Loucy (cell line): ENCODE measurements around the gene SPAG6.
"Not testable (repeated sequence)": the region's sequence is repeated elsewhere in the genome, so short reads cannot be mapped to it uniquely, and the experiment has no call there.

Experiments used
- H2AFZ ChIP-seq: fragments of 200-600 bp; sonication (generic); 2 replicates; pipeline ENCODE4 v1.6.0; 2016; ENCODE audit warnings: antibody characterized with exemption, mild to moderate bottlenecking, low read length, moderate library complexity
- H3F3A ChIP-seq: fragments of 200-600 bp; 2 replicates; pipeline ENCODE4 v1.6.0; 2016; ENCODE audit warnings: antibody characterized with exemption, low read depth, mild to moderate bottlenecking
- H3K27me3 ChIP-seq: fragments of 200-600 bp; sonication (generic); 2 replicates; pipeline ENCODE4 v1.6.1; 2014; ENCODE audit warnings: low read length, mild to moderate bottlenecking; ENCODE audit not compliant: insufficient read depth, poor library complexity, severe bottlenecking
- H3K36me3 ChIP-seq: fragments of 200-600 bp; sonication (generic); 2 replicates; pipeline ENCODE4 v1.6.1; 2016; ENCODE audit warnings: low read length; ENCODE audit not compliant: insufficient read depth
- H3K4me1 ChIP-seq: fragments of 200-600 bp; sonication (generic); 2 replicates; pipeline ENCODE4 v1.5.1; 2014; ENCODE audit warnings: low read length, mild to moderate bottlenecking; ENCODE audit not compliant: insufficient read depth, poor library complexity, severe bottlenecking
- H3K4me2 ChIP-seq: fragments of 200-600 bp; sonication (generic); 2 replicates; pipeline ENCODE4 v1.6.0; 2014; ENCODE audit warnings: antibody characterized with exemption, low read length, low read depth, mild to moderate bottlenecking; ENCODE audit not compliant: poor library complexity, severe bottlenecking
- H3K4me3 ChIP-seq: fragments of 200-600 bp; sonication (generic); 2 replicates; pipeline ENCODE4 v1.5.1; 2014; ENCODE audit warnings: low read length, mild to moderate bottlenecking, mixed read lengths; ENCODE audit not compliant: poor library complexity, severe bottlenecking
- H3K79me2 ChIP-seq: fragments of 200-600 bp; sonication (generic); 2 replicates; pipeline ENCODE4 v1.6.1; 2014; ENCODE audit warnings: low read length; ENCODE audit not compliant: insufficient read depth
- H3K9ac ChIP-seq: fragments of 200-600 bp; sonication (generic); 2 replicates; pipeline ENCODE4 v1.6.0; 2014; ENCODE audit warnings: mild to moderate bottlenecking, low read depth, low read length, moderate library complexity; ENCODE audit not compliant: poor library complexity, severe bottlenecking
- H3K9me2 ChIP-seq: fragments of 200-600 bp; sonication (generic); replicated peaks from 2 replicates; pipeline ENCODE4 v1.6.1; 2016; ENCODE audit warnings: low read depth, low read length, mixed read lengths
- H3K9me3 ChIP-seq: fragments of 200-600 bp; sonication (generic); 2 replicates; pipeline ENCODE4 v1.6.1; 2014; ENCODE audit warnings: mild to moderate bottlenecking, antibody characterized with exemption, low read length, low read depth; ENCODE audit not compliant: insufficient read depth
- H4K20me1 ChIP-seq: fragments of 200-600 bp; sonication (generic); 2 replicates; pipeline ENCODE4 v1.6.0; 2014; ENCODE audit warnings: antibody characterized with exemption, low read length, mild to moderate bottlenecking; ENCODE audit not compliant: insufficient read depth, poor library complexity, severe bottlenecking
- EZH2phosphoT487 ChIP-seq: fragments of 200-600 bp; IDR thresholded peaks from 2 replicates; pipeline ENCODE4 v1.6.1; 2018; ENCODE audit warnings: antibody characterized with exemption, mild to moderate bottlenecking, moderate library complexity, borderline replicate concordance
- TF ChIP-seq, protein P1 (sequence below): fragments of 200-600 bp; sonication (generic); conservative IDR thresholded peaks from 2 replicates; pipeline ENCODE4 v1.5.1; 2014; ENCODE audit warnings: mild to moderate bottlenecking, antibody characterized with exemption, low read length

The SPAG6 gene

DNA sequence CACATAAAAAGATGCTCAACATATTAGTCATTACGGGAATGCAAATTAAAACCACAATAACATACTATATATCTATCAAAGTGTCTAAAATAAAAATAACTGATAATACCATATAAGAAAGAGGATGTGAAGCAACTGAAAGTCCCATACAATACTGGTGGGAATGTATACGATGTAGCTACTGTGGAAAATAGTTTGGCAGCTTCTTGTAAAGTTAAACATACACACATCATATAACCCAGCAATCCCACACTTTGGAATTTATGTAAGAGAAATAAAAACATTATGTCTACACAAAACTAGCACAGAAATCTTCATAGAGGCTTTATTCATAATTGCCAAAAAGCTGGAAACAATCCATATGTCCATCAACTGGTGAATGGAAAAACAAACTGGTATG lies 39.6 kb upstream of the SPAG6 start:
- Histone ChIP-seq H3K4me3 (no peak overlapping the region), H3K4me1 (peaks cover 25% of the 10 kb centered on the region)

DNA sequence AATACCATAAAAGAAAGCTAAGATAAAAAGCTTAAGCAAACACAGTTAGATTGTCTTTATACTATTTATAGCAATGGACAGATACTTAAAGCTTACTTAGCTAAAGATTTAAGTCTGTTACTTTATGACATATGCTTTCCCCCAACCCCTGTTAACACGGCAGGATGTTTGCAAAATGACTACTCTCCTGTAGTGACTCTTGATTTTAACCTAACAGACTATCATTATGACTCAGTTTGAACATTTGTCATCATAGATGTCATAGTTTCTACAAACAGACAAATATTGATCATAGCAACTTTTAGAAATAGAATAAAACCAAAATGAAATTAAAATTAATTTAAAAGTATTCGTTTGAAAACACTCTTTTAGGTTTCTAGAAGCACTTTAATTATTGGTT lies 36.9 kb upstream of the SPAG6 start:
- H3K79me2 ChIP-seq = peaks cover 34% of the 10 kb centered on the region
- H2AFZ ChIP-seq = no peak overlapping the region
- H3K4me3 ChIP-seq = peak overlapping the region; percentile 55
- no peaks in the 10 kb centered on the region for H3K9me2 ChIP-seq
- no peak for TF ChIP-seq EZH2phosphoT487
- TF ChIP-seq, protein P1, sequence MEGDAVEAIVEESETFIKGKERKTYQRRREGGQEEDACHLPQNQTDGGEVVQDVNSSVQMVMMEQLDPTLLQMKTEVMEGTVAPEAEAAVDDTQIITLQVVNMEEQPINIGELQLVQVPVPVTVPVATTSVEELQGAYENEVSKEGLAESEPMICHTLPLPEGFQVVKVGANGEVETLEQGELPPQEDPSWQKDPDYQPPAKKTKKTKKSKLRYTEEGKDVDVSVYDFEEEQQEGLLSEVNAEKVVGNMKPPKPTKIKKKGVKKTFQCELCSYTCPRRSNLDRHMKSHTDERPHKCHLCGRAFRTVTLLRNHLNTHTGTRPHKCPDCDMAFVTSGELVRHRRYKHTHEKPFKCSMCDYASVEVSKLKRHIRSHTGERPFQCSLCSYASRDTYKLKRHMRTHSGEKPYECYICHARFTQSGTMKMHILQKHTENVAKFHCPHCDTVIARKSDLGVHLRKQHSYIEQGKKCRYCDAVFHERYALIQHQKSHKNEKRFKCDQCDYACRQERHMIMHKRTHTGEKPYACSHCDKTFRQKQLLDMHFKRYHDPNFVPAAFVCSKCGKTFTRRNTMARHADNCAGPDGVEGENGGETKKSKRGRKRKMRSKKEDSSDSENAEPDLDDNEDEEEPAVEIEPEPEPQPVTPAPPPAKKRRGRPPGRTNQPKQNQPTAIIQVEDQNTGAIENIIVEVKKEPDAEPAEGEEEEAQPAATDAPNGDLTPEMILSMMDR = no peak
- H3F3A ChIP-seq = no peaks in the 10 kb centered on the region
- H4K20me1 ChIP-seq = no peaks in the 10 kb centered on the region
- H3K36me3 ChIP-seq = no peaks in the 10 kb centered on the region
- H3K9me3 ChIP-seq = no peaks in the 10 kb centered on the region; the same call in 1 of the 2 replicates
- H3K9ac ChIP-seq = peak overlapping the region; percentile 94
- H3K27me3 ChIP-seq = no peaks in the 10 kb centered on the region
- peaks cover 40% of the 10 kb centered on the region for H3K4me1 ChIP-seq
- peak overlapping the region; percentile 72 for H3K4me2 ChIP-seq

More for the DNA sequence above, 39.6 kb upstream of the SPAG6 start:
- H3K9me3 ChIP-seq = no peaks in the 10 kb centered on the region; the same call in 1 of the 2 replicates
- TF ChIP-seq, protein P1 = no peak
- peaks cover 13% of the 10 kb centered on the region for H3K79me2 ChIP-seq
- H3K9ac ChIP-seq = no peak overlapping the region
- no peaks in the 10 kb centered on the region for H3K27me3 ChIP-seq
- no peaks in the 10 kb centered on the region for H3K36me3 ChIP-seq
- H3F3A ChIP-seq = no peaks in the 10 kb centered on the region
- H3K9me2 ChIP-seq = no peaks in the 10 kb centered on the region
- H4K20me1 ChIP-seq = no peaks in the 10 kb centered on the region
- no peak overlapping the region for H3K4me2 ChIP-seq
- H2AFZ ChIP-seq = no peak overlapping the region

DNA sequence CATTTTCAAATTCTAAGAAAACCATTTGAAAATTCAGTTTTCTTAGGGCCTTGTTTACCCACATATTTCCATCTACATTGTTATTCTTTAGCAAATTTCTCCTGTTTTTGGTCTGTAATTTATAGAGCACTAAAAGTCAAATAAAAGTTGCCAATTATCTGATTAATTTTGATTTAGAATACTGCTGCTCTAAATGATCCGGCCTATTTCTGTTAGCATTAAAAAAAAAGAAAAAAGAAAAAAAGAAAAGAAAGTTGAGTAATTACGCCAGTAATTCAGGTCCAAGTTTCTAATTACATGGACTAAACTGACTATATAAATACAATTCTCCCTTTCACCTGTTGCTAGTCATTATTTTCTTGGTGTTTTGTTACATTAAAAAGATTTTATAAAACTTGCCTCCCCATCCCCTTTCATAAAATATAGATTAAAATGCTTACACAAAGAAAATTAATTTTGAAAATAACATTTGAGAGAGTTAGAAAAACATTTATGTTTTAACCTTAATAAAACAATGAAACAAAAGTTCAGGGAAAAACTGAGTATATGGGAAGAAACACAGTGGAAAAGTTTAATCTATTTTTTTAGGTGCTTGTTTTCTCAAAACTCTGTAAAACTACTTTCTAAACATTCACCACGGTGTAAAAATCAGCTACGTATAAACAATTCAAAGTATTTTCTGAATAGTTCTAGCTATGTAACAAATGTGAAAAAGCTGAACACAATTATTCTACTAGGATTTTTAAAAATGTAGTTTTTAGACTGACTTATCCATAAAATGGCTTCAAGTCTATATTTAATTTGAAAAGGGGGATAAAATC lies 35.9 kb upstream of the SPAG6 start:
- Histone ChIP-seq H3K4me1 (peaks cover 48% of the 10 kb centered on the region), H3K9me3 (no peaks in the 10 kb centered on the region)

DNA sequence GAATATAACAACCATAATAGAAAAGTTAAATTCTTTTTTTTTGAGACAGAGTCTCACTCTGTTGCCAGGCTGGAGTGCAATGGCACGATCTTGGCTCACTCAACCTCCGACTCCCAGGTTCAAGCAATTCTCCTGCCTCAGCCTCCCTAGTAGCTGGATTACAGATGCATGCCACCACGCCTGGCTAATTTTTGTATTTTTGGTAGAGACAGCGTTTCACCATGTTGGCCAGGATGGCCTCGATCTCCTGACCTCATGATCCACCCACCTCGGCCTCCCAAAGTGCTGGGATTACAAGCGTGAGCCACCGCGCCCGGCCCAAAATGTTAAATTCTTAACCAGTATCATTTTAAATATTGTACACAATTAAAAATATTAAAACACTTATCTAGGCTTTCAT lies 35.3 kb upstream of the SPAG6 start:
- H3K9ac ChIP-seq = peak overlapping the region; percentile 94
- H3K79me2 ChIP-seq = peaks cover 50% of the 10 kb centered on the region
- not testable (repeated sequence) for H3K9me3 ChIP-seq, H3K36me3 ChIP-seq, H2AFZ ChIP-seq, H3F3A ChIP-seq, H4K20me1 ChIP-seq, H3K27me3 ChIP-seq, H3K9me2 ChIP-seq
- H3K4me1 ChIP-seq = peaks cover 54% of the 10 kb centered on the region
- H3K4me3 ChIP-seq = peak overlapping the region; percentile 57
- peak overlapping the region; percentile 72 for H3K4me2 ChIP-seq

More for the DNA sequence above, 35.9 kb upstream of the SPAG6 start:
- Histone ChIP-seq H3K4me2 (peak overlapping the region; percentile 72), H3K79me2 (peaks cover 44% of the 10 kb centered on the region), H3K27me3 (no peaks in the 10 kb centered on the region), H3K4me3 (peak overlapping the region; percentile 55), H4K20me1 (no peaks in the 10 kb centered on the region), H3F3A (no peaks in the 10 kb centered on the region), H3K9ac (peak overlapping the region; percentile 94), H2AFZ (no peak overlapping the region), H3K36me3 (no peaks in the 10 kb centered on the region), H3K9me2 (no peaks in the 10 kb centered on the region)
- no peak for TF ChIP-seq EZH2phosphoT487
- TF ChIP-seq, protein P1 = no peak
